Neural cell (in vitro differentiated cells): ENCODE measurements around the gene REC114. TPM values are rescaled to one million over a fixed set of nuclear protein-coding genes. Genes with fewer than 3 reads are reported as not detected.

Source experiments
- H2AFZ ChIP-seq: fragments of 200-600, 300-800 bp; sonication (generic), shearing (Covaris generic); 2 replicates; pipeline ENCODE4 v1.6.0; 2014; ENCODE audit warnings: low read depth, mild to moderate bottlenecking, antibody characterized with exemption, low read length, moderate library complexity
- H3F3A ChIP-seq: fragments of 200-600 bp; shearing (Covaris generic); 2 replicates; pipeline ENCODE4 v1.6.1; 2016; ENCODE audit warnings: mild to moderate bottlenecking, moderate library complexity, mixed read lengths, antibody characterized with exemption, low read length; ENCODE audit not compliant: insufficient read depth, poor library complexity, severe bottlenecking
- H3K27ac ChIP-seq: fragments of 200-600, 300-800 bp; sonication (generic), shearing (Covaris generic); 2 replicates; pipeline ENCODE4 v1.5.1; 2014; ENCODE audit warnings: mild to moderate bottlenecking, low read length, moderate library complexity
- H3K27me3 ChIP-seq: fragments of 300-800, 200-600 bp; sonication (generic), shearing (Covaris generic); 2 replicates; pipeline ENCODE4 v1.6.0; 2014; ENCODE audit warnings: mild to moderate bottlenecking, low read depth, low read length, moderate library complexity; ENCODE audit not compliant: insufficient read depth
- H3K36me3 ChIP-seq: fragments of 300-800, 200-600 bp; sonication (generic), shearing (Covaris generic); 2 replicates; pipeline ENCODE4 v1.5.1; 2014; ENCODE audit warnings: mild to moderate bottlenecking, antibody characterized with exemption, low read length, moderate library complexity; ENCODE audit not compliant: insufficient read depth
- H3K4me2 ChIP-seq: fragments of 300-800, 200-600 bp; sonication (generic), shearing (Covaris generic); 2 replicates; pipeline ENCODE4 v1.6.0; 2014; ENCODE audit warnings: mild to moderate bottlenecking, low read length
- H3K4me3 ChIP-seq: fragments of 300-800, 200-600 bp; sonication (generic), shearing (Covaris generic); 2 replicates; pipeline ENCODE4 v1.5.1; 2014; ENCODE audit warnings: mild to moderate bottlenecking, low read length, moderate library complexity
- H3K79me2 ChIP-seq: fragments of 200-600 bp; shearing (Covaris generic); replicated peaks from 2 replicates; pipeline ENCODE4 v1.6.0; 2014; ENCODE audit warnings: mild to moderate bottlenecking, low read length, moderate library complexity; ENCODE audit not compliant: insufficient read depth
- H3K9ac ChIP-seq: fragments of 300-800, 200-600 bp; sonication (generic), shearing (Covaris generic); 2 replicates; pipeline ENCODE4 v1.6.1; 2016; ENCODE audit warnings: mild to moderate bottlenecking, low read length, mixed read lengths
- H3K9me2 ChIP-seq: fragments of 200-600 bp; shearing (Covaris generic); 2 replicates; pipeline ENCODE4 v1.6.1; 2016; ENCODE audit warnings: mild to moderate bottlenecking, low read length, mixed read lengths; ENCODE audit not compliant: insufficient read depth
- H3K9me3 ChIP-seq: fragments of 200-600, 300-800 bp; sonication (generic), shearing (Covaris generic); 2 replicates; pipeline ENCODE4 v1.6.1; 2016; ENCODE audit warnings: mild to moderate bottlenecking, mixed run types, low read length, moderate library complexity, mixed read lengths
- H4K20me1 ChIP-seq: fragments of 200-600 bp; shearing (Covaris generic); 2 replicates; pipeline ENCODE4 v1.6.1; 2016; ENCODE audit warnings: mild to moderate bottlenecking, mixed run types; ENCODE audit not compliant: insufficient read depth
- EP300 ChIP-seq: fragments of 450-650 bp; conservative IDR thresholded peaks from 2 replicates; pipeline ENCODE4 v1.6.1; 2014; ENCODE audit warnings: antibody characterized with exemption, mild to moderate bottlenecking, moderate library complexity; ENCODE audit not compliant: poor library complexity, severe bottlenecking
- EZH2 ChIP-seq: fragments of 200-600, 300-800 bp; shearing (Covaris generic), sonication (generic); IDR thresholded peaks from 2 replicates; pipeline ENCODE4 v1.6.1; 2014; ENCODE audit warnings: antibody characterized with exemption, low read length, borderline replicate concordance, mild to moderate bottlenecking; ENCODE audit not compliant: insufficient read depth, poor library complexity, severe bottlenecking
- MXI1 ChIP-seq: fragments of 450-650 bp; conservative IDR thresholded peaks from 2 replicates; pipeline ENCODE4 v1.6.1; 2014; ENCODE audit warnings: antibody characterized with exemption, mild to moderate bottlenecking; ENCODE audit not compliant: poor library complexity, severe bottlenecking
- POLR2AphosphoS5 ChIP-seq: IDR thresholded peaks from 2 replicates; pipeline ENCODE4 v1.6.1; 2012
- RAD21 ChIP-seq: fragments of 450-650 bp; conservative IDR thresholded peaks from 2 replicates; pipeline ENCODE4 v1.6.1; 2014; ENCODE audit warnings: antibody characterized with exemption, mild to moderate bottlenecking, moderate library complexity
- REST ChIP-seq: IDR thresholded peaks from 2 replicates; pipeline ENCODE4 v1.6.1; 2012; ENCODE audit warnings: borderline replicate concordance
- SMC3 ChIP-seq: fragments of 450-650 bp; conservative IDR thresholded peaks from 2 replicates; pipeline ENCODE4 v1.6.1; 2014; ENCODE audit warnings: antibody characterized with exemption, mild to moderate bottlenecking, moderate library complexity; ENCODE audit not compliant: poor library complexity
- TAF1 ChIP-seq: IDR thresholded peaks from 2 replicates; pipeline ENCODE4 v1.6.1; 2012; ENCODE audit warnings: low read depth
- polyA plus RNA-seq: library from polyadenylated mRNA; depleted of rRNA; stranded (reverse); fragments of >200 nt; gene quantifications from 2 replicates; pipeline ENCODE4 v1.2.3, GENCODE V29; 2014
- TF ChIP-seq, protein P1 (sequence below): fragments of 450-650 bp; IDR thresholded peaks from 2 replicates; pipeline ENCODE4 v1.5.1; 2014; ENCODE audit warnings: antibody characterized with exemption, mild to moderate bottlenecking, moderate library complexity; ENCODE audit not compliant: poor library complexity, severe bottlenecking

The REC114 gene
- polyA plus RNA-seq, 1 donor from 2014 or later, result not detected

DNA sequence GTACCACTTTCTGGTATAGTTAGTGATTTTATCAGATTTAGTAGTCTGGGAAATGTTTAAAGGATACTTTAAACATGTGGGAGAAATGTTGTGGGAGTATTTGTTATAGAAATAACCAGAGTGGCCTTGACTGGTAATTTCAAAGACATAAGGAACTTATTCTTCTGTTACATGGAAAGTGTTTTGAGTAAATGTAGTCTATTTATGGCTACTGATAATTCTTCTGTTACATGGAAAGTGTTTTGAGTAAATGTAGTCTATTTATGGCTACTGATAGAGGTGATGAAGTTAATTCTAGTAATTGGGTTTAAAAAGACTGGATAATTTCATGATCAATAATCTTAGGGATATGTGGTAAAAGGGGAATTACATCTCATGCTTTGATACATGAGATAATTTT lies 17.7 kb downstream of the REC114 start:
- H3K9me2 ChIP-seq, result no peaks in the 10 kb centered on the region

GRCh38 chr15:73464602-73465001 lies 21.6 kb downstream of the REC114 start:
- no peaks in the 10 kb centered on the region for H3K79me2 ChIP-seq

More for the DNA sequence above, 17.7 kb downstream of the REC114 start:
- Histone ChIP-seq H3K36me3 (no peaks in the 10 kb centered on the region), H3K9ac (no peak overlapping the region), H4K20me1 (no peaks in the 10 kb centered on the region), H3K27ac (no peak overlapping the region), H3F3A (no peaks in the 10 kb centered on the region), H3K4me3 (no peak overlapping the region), H2AFZ (no peak overlapping the region), H3K4me2 (no peak overlapping the region), H3K27me3 (no peaks in the 10 kb centered on the region), H3K9me3 (no peaks in the 10 kb centered on the region), H3K79me2 (no peaks in the 10 kb centered on the region)
- TF ChIP-seq, protein P1, sequence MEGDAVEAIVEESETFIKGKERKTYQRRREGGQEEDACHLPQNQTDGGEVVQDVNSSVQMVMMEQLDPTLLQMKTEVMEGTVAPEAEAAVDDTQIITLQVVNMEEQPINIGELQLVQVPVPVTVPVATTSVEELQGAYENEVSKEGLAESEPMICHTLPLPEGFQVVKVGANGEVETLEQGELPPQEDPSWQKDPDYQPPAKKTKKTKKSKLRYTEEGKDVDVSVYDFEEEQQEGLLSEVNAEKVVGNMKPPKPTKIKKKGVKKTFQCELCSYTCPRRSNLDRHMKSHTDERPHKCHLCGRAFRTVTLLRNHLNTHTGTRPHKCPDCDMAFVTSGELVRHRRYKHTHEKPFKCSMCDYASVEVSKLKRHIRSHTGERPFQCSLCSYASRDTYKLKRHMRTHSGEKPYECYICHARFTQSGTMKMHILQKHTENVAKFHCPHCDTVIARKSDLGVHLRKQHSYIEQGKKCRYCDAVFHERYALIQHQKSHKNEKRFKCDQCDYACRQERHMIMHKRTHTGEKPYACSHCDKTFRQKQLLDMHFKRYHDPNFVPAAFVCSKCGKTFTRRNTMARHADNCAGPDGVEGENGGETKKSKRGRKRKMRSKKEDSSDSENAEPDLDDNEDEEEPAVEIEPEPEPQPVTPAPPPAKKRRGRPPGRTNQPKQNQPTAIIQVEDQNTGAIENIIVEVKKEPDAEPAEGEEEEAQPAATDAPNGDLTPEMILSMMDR, result no peak
- TF ChIP-seq TAF1 (no peak), POLR2AphosphoS5 (no peak), SMC3 (no peak), RAD21 (no peak), REST (no peak), EZH2 (no peak), MXI1 (no peak), EP300 (no peak)

More at GRCh38 chr15:73464602-73465001, 21.6 kb downstream of the REC114 start:
- H3K36me3 ChIP-seq, result no peaks in the 10 kb centered on the region
- no peak overlapping the region for H3K4me2 ChIP-seq
- no peaks in the 10 kb centered on the region for H4K20me1 ChIP-seq
- no peaks in the 10 kb centered on the region for H3K9me3 ChIP-seq
- H3K27me3 ChIP-seq, result no peaks in the 10 kb centered on the region
- H3K9me2 ChIP-seq, result no peaks in the 10 kb centered on the region
- H3K4me3 ChIP-seq, result no peak overlapping the region
- TF ChIP-seq SMC3, result no peak
- TF ChIP-seq RAD21, result no peak
- no peak for TF ChIP-seq EZH2
- TF ChIP-seq, protein P1, result no peak
- TF ChIP-seq EP300, result no peak
- TF ChIP-seq MXI1, result no peak
- TF ChIP-seq REST, result no peak
- H3F3A ChIP-seq, result no peaks in the 10 kb centered on the region
- no peak overlapping the region for H3K9ac ChIP-seq
- H3K27ac ChIP-seq, result no peak overlapping the region
- H2AFZ ChIP-seq, result no peak overlapping the region
